NCI-H146 treated with DMSO at 0.1 percent for 48 hours (cell line): ENCODE measurements around the gene ICA1L.

ENCODE experiments used
- DNase-seq: peaks from one replicate; lab custom pipeline; 2025; ENCODE audit not compliant: unreplicated experiment; lab: John Stamatoyannopoulos, UW

Gene ICA1L

DNA sequence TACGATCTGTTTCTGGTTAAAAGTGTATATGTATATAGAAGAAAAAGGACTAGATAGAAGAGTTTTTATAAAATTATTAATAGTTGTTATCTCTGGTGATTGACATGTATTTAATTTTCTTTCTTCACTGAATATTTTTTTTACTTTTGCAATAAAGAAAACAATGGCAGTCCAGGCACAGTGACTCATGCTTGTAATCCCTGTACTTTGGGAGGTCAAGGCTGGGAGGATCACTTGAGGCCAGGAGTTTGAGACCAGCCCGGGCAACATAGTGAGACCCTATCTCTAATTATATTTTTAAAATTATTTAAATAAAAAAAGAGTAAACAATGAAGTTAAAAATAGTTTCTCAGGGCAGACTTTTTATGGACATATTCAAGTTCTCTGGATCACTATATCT lies 122.1 kb downstream of the ICA1L start:
- no peak for DNase-seq

GRCh38 chr2:202743613-202744012 lies 128.0 kb downstream of the ICA1L start:
- no peak for DNase-seq

DNA sequence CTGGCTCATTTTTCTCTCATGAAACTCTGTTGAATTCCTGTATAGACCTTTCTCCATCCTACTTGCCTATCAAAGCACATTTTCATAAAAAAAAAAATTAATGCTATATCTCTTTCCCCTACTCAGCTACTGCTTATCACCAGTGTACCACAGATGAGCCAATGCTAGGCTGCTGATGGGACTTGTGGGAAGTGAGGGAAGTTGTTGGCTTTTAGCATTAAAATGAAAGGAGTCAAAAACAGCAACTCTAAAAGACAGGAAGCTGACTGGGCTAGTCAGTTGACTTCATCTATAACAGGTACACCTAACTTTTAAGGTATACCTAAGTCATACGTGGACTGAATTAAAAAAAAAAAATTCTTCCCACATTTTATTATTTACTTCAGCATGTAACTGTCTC lies 134.7 kb downstream of the ICA1L start:
- DNase-seq, result no peak

DNA sequence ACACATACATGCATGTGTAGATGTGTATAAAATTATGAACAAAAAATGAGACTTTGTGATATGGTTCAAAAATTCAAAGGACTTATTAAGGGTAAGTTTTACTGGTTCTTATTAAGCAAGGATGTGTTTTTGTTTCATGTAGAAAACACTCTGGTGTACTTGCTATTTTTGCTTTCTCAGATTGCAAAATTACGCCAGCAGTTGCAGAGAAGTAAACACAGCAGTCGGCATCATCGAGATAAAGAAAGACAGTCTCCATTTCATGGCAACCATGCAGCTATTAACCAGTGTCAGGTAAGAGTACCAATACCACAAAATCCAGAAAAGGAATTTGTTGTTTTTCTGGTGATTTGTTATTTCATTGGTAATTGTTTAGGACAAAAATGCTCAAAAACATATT lies 145.5 kb downstream of the ICA1L start:
- DNase-seq, result no peak

DNA sequence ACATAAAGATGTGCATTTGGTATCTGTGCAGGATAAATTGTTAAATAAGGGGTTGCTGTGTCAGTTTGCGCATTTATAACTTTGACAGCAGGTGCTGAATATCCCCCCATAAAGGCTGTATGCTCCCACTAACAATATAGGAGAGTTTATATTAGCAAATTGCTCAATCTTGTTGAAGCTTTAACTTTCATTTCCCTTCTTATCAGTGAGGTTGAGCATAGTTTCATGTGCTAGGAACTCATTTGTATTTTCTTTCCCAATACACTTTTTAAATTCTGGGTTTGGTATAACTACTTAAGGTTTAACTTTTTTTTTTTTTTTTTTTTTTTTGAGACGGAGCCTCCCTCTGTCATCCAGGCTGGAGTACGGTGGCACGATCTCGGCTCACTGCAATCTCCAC lies 147.8 kb downstream of the ICA1L start:
- DNase-seq, result no peak
